WTC11 (cell line): Measurements from ENCODE around the gene ABI2.

ENCODE experiments used
- CREB1 ChIP-seq: sonication (generic); formaldehyde crosslinking; IDR thresholded peaks from 2 replicates; pipeline ENCODE4 v1.8.0; 2023; ENCODE audit warnings: mild to moderate bottlenecking, missing genetic modification reagents
- ESRRA ChIP-seq: sonication (generic); formaldehyde crosslinking; IDR thresholded peaks from 2 replicates; pipeline ENCODE4 v1.8.1; 2022; ENCODE audit warnings: mild to moderate bottlenecking, missing genetic modification reagents, borderline replicate concordance
- GABPB1 ChIP-seq: sonication (generic); formaldehyde crosslinking; IDR thresholded peaks from 2 replicates; pipeline ENCODE4 v1.8.1; 2023; ENCODE audit warnings: mild to moderate bottlenecking, missing genetic modification reagents
- NR3C1 ChIP-seq: sonication (generic); formaldehyde crosslinking; conservative IDR thresholded peaks from 2 replicates; pipeline ENCODE4 v1.8.1; 2023; ENCODE audit warnings: low read depth, mild to moderate bottlenecking, missing genetic modification reagents
- SP1 ChIP-seq: sonication (generic); formaldehyde crosslinking; conservative IDR thresholded peaks from 2 replicates; pipeline ENCODE4 v1.8.1; 2022; ENCODE audit warnings: missing genetic modification reagents
- TF ChIP-seq, protein P1 (sequence below): fragments of 200-600 bp; IDR thresholded peaks from 2 replicates; pipeline ENCODE4 v1.8.0; 2022; ENCODE audit warnings: antibody characterized with exemption
- TF ChIP-seq, protein P2 (sequence below): sonication (generic); formaldehyde crosslinking; IDR thresholded peaks from 2 replicates; pipeline ENCODE4 v1.8.0; 2022; ENCODE audit warnings: mild to moderate bottlenecking, missing genetic modification reagents
- TF ChIP-seq, protein P3 (sequence below): sonication (generic); formaldehyde crosslinking; IDR thresholded peaks from 2 replicates; pipeline ENCODE4 v1.8.1; 2022; ENCODE audit warnings: low read depth, missing genetic modification reagents, borderline replicate concordance
- TF ChIP-seq, protein P4 (sequence below): sonication (generic); formaldehyde crosslinking; IDR thresholded peaks from 2 replicates; pipeline ENCODE4 v1.8.0; 2023; ENCODE audit warnings: mild to moderate bottlenecking, missing genetic modification reagents
- TF ChIP-seq, protein P5 (sequence below): sonication (generic); formaldehyde crosslinking; IDR thresholded peaks from 2 replicates; pipeline ENCODE4 v1.8.0; 2022; ENCODE audit warnings: mild to moderate bottlenecking, missing genetic modification reagents

DNA sequence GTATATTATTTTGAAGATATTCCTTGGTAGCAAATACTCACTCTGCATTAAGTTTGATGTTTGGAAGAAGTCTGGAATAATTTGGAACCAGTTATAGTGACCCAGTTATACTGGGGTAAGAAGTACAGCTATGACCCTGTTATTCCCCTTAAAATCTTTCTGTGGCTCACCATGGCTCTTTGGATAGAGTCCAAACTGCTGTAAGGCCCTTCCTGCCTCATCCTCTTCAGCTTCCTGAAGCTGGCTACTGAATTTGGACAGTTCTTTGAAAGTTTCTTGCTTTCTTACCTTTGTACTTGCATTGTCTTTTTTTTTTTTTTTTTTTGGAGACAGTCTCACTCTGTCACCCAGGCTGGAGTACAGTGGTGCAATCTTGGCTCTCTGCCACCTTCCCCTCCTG is 85.6 kb downstream of the ABI2 start:
- TF ChIP-seq, protein P1, sequence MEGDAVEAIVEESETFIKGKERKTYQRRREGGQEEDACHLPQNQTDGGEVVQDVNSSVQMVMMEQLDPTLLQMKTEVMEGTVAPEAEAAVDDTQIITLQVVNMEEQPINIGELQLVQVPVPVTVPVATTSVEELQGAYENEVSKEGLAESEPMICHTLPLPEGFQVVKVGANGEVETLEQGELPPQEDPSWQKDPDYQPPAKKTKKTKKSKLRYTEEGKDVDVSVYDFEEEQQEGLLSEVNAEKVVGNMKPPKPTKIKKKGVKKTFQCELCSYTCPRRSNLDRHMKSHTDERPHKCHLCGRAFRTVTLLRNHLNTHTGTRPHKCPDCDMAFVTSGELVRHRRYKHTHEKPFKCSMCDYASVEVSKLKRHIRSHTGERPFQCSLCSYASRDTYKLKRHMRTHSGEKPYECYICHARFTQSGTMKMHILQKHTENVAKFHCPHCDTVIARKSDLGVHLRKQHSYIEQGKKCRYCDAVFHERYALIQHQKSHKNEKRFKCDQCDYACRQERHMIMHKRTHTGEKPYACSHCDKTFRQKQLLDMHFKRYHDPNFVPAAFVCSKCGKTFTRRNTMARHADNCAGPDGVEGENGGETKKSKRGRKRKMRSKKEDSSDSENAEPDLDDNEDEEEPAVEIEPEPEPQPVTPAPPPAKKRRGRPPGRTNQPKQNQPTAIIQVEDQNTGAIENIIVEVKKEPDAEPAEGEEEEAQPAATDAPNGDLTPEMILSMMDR = no peak
- TF ChIP-seq SP1 (CRISPR knock-in tag) (no peak), CREB1 (CRISPR knock-in tag) (no peak), ESRRA (CRISPR knock-in tag) (no peak), NR3C1 (CRISPR knock-in tag) (no peak), GABPB1 (CRISPR knock-in tag) (no peak)
- TF ChIP-seq, protein P2, sequence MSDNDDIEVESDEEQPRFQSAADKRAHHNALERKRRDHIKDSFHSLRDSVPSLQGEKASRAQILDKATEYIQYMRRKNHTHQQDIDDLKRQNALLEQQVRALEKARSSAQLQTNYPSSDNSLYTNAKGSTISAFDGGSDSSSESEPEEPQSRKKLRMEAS (CRISPR knock-in tag) = no peak
- TF ChIP-seq, protein P3, sequence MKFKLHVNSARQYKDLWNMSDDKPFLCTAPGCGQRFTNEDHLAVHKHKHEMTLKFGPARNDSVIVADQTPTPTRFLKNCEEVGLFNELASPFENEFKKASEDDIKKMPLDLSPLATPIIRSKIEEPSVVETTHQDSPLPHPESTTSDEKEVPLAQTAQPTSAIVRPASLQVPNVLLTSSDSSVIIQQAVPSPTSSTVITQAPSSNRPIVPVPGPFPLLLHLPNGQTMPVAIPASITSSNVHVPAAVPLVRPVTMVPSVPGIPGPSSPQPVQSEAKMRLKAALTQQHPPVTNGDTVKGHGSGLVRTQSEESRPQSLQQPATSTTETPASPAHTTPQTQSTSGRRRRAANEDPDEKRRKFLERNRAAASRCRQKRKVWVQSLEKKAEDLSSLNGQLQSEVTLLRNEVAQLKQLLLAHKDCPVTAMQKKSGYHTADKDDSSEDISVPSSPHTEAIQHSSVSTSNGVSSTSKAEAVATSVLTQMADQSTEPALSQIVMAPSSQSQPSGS (CRISPR knock-in tag) = no peak
- TF ChIP-seq, protein P4, sequence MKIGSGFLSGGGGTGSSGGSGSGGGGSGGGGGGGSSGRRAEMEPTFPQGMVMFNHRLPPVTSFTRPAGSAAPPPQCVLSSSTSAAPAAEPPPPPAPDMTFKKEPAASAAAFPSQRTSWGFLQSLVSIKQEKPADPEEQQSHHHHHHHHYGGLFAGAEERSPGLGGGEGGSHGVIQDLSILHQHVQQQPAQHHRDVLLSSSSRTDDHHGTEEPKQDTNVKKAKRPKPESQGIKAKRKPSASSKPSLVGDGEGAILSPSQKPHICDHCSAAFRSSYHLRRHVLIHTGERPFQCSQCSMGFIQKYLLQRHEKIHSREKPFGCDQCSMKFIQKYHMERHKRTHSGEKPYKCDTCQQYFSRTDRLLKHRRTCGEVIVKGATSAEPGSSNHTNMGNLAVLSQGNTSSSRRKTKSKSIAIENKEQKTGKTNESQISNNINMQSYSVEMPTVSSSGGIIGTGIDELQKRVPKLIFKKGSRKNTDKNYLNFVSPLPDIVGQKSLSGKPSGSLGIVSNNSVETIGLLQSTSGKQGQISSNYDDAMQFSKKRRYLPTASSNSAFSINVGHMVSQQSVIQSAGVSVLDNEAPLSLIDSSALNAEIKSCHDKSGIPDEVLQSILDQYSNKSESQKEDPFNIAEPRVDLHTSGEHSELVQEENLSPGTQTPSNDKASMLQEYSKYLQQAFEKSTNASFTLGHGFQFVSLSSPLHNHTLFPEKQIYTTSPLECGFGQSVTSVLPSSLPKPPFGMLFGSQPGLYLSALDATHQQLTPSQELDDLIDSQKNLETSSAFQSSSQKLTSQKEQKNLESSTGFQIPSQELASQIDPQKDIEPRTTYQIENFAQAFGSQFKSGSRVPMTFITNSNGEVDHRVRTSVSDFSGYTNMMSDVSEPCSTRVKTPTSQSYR = no peak
- TF ChIP-seq, protein P5, sequence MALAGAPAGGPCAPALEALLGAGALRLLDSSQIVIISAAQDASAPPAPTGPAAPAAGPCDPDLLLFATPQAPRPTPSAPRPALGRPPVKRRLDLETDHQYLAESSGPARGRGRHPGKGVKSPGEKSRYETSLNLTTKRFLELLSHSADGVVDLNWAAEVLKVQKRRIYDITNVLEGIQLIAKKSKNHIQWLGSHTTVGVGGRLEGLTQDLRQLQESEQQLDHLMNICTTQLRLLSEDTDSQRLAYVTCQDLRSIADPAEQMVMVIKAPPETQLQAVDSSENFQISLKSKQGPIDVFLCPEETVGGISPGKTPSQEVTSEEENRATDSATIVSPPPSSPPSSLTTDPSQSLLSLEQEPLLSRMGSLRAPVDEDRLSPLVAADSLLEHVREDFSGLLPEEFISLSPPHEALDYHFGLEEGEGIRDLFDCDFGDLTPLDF (CRISPR knock-in tag) = no peak
